ENCODE results near the gene BICDL2.
"Not testable (repeated sequence)": the region's sequence is repeated elsewhere in the genome, so short reads cannot be mapped to it uniquely, and the experiment has no call there.

Gene BICDL2

GRCh38 chr16:3056336-3057180, 19.8 kb upstream of the BICDL2 start:
- Histone ChIP-seq H3K9ac (ENCODE audit: low read depth, low read length, poor library complexity, severe bottlenecking) (no peak overlapping the region), H3K4me1 (ENCODE audit: insufficient read depth, low read length, poor library complexity, severe bottlenecking) (peaks cover 10% of the 10 kb centered on the region), H3K79me2 (ENCODE audit: insufficient read depth, low read length) (peaks cover 18% of the 10 kb centered on the region; the same call in 1 of the 2 replicates), H3K4me2 (ENCODE audit: low read depth, low read length, poor library complexity, severe bottlenecking) (peak overlapping the region; percentile 63), H3K4me3 (ENCODE audit: low read length, poor library complexity, severe bottlenecking) (no peak overlapping the region), H4K20me1 (ENCODE audit: insufficient read depth, low read length, poor library complexity, severe bottlenecking) (peaks cover 8% of the 10 kb centered on the region), H3F3A (ENCODE audit: low read depth) (no peaks in the 10 kb centered on the region), H3K9me3 (ENCODE audit: insufficient read depth, low read depth, low read length) (no peaks in the 10 kb centered on the region), H3K9me2 (replicated peaks; ENCODE audit: low read depth, low read length) (no peaks in the 10 kb centered on the region), H3K27me3 (ENCODE audit: insufficient read depth, low read length, poor library complexity, severe bottlenecking) (no peaks in the 10 kb centered on the region), H3K36me3 (ENCODE audit: insufficient read depth, low read length) (no peaks in the 10 kb centered on the region), H2AFZ (ENCODE audit: low read length) (no peak overlapping the region)
- TF ChIP-seq EZH2phosphoT487 (IDR thresholded peaks at IDR 0.05; ENCODE audit: borderline replicate concordance), result no peak
- TF ChIP-seq, protein P1, sequence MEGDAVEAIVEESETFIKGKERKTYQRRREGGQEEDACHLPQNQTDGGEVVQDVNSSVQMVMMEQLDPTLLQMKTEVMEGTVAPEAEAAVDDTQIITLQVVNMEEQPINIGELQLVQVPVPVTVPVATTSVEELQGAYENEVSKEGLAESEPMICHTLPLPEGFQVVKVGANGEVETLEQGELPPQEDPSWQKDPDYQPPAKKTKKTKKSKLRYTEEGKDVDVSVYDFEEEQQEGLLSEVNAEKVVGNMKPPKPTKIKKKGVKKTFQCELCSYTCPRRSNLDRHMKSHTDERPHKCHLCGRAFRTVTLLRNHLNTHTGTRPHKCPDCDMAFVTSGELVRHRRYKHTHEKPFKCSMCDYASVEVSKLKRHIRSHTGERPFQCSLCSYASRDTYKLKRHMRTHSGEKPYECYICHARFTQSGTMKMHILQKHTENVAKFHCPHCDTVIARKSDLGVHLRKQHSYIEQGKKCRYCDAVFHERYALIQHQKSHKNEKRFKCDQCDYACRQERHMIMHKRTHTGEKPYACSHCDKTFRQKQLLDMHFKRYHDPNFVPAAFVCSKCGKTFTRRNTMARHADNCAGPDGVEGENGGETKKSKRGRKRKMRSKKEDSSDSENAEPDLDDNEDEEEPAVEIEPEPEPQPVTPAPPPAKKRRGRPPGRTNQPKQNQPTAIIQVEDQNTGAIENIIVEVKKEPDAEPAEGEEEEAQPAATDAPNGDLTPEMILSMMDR (conservative IDR thresholded peaks at IDR 0.05; ENCODE audit: low read length), result no peak

GRCh38 chr16:3055734-3056115, 19.0 kb upstream of the BICDL2 start:
- not testable (repeated sequence) for H3K4me2 ChIP-seq (ENCODE audit: low read depth, low read length, poor library complexity, severe bottlenecking); H3K9me2 ChIP-seq (replicated peaks; ENCODE audit: low read depth, low read length); H2AFZ ChIP-seq (ENCODE audit: low read length); H3K4me3 ChIP-seq (ENCODE audit: low read length, poor library complexity, severe bottlenecking); H3K27me3 ChIP-seq (ENCODE audit: insufficient read depth, low read length, poor library complexity, severe bottlenecking); H3K9me3 ChIP-seq (ENCODE audit: insufficient read depth, low read depth, low read length); H4K20me1 ChIP-seq (ENCODE audit: insufficient read depth, low read length, poor library complexity, severe bottlenecking); H3F3A ChIP-seq (ENCODE audit: low read depth); H3K36me3 ChIP-seq (ENCODE audit: insufficient read depth, low read length); H3K9ac ChIP-seq (ENCODE audit: low read depth, low read length, poor library complexity, severe bottlenecking)
- H3K79me2 ChIP-seq (ENCODE audit: insufficient read depth, low read length), result peaks cover 18% of the 10 kb centered on the region; the same call in 1 of the 2 replicates
- H3K4me1 ChIP-seq (ENCODE audit: insufficient read depth, low read length, poor library complexity, severe bottlenecking), result peaks cover 10% of the 10 kb centered on the region

DNA sequence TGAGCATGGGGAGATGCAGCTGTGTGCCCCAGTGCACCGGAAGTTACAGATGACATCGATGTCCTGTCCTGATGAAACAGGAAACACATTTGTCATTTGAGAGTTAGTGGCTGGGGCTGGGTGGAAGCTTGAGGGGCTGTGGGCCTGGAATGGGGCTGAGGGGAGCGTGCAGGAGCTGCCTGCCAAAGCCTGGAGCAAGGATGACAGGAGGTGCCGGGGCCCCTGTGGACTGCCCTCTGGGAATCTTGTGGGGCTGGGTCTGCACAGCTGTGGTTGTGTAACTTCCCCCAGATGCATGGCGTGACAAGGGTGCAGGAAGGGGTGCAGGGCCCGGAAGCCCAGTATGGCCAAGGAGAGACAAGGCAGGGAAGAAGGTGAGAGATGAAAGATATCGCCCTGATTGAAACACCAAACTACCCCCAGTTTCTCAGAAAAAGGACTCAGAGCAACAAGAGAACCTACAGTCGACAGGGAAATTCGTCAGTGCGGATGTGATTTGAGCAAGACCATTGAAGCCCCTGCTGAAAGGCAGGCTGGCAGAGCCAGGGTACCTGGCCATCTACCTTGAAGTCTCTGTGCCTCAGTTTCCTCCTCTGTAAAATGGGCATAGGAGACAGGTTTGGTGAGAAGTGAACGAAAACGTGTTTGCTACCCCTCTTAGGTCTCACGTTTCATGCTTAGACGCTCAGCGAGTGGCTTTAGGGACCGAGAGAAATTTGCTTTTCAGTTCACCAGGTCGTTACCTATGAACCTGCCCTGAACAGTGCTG, 18.4 kb upstream of the BICDL2 start:
- peaks cover 18% of the 10 kb centered on the region; the same call in 1 of the 2 replicates for H3K79me2 ChIP-seq (ENCODE audit: insufficient read depth, low read length)
- no peaks in the 10 kb centered on the region for H3F3A ChIP-seq (ENCODE audit: low read depth)
- no peak overlapping the region for H3K4me2 ChIP-seq (ENCODE audit: low read depth, low read length, poor library complexity, severe bottlenecking)
- no peaks in the 10 kb centered on the region for H3K36me3 ChIP-seq (ENCODE audit: insufficient read depth, low read length)
- H3K27me3 ChIP-seq (ENCODE audit: insufficient read depth, low read length, poor library complexity, severe bottlenecking), result no peaks in the 10 kb centered on the region
- H3K4me1 ChIP-seq (ENCODE audit: insufficient read depth, low read length, poor library complexity, severe bottlenecking), result peaks cover 10% of the 10 kb centered on the region
- H3K9me3 ChIP-seq (ENCODE audit: insufficient read depth, low read depth, low read length), result no peaks in the 10 kb centered on the region
- H4K20me1 ChIP-seq (ENCODE audit: insufficient read depth, low read length, poor library complexity, severe bottlenecking), result peaks cover 8% of the 10 kb centered on the region
- H2AFZ ChIP-seq (ENCODE audit: low read length), result no peak overlapping the region
- no peak overlapping the region for H3K9ac ChIP-seq (ENCODE audit: low read depth, low read length, poor library complexity, severe bottlenecking)
- no peak overlapping the region for H3K4me3 ChIP-seq (ENCODE audit: low read length, poor library complexity, severe bottlenecking)
- TF ChIP-seq, protein P1 (conservative IDR thresholded peaks at IDR 0.05; ENCODE audit: low read length), result no peak
- TF ChIP-seq EZH2phosphoT487 (IDR thresholded peaks at IDR 0.05; ENCODE audit: borderline replicate concordance), result no peak
- H3K9me2 ChIP-seq (replicated peaks; ENCODE audit: low read depth, low read length), result no peaks in the 10 kb centered on the region

- H3K79me2 ChIP-seq (ENCODE audit: insufficient read depth, low read length), result peaks cover 12% of the 10 kb centered on the region; the same call in 1 of the 2 replicates
- H3F3A ChIP-seq (ENCODE audit: low read depth); H4K20me1 ChIP-seq (ENCODE audit: insufficient read depth, low read length, poor library complexity, severe bottlenecking); H3K4me2 ChIP-seq (ENCODE audit: low read depth, low read length, poor library complexity, severe bottlenecking); H3K9me3 ChIP-seq (ENCODE audit: insufficient read depth, low read depth, low read length); H3K36me3 ChIP-seq (ENCODE audit: insufficient read depth, low read length); H3K9ac ChIP-seq (ENCODE audit: low read depth, low read length, poor library complexity, severe bottlenecking); H3K27me3 ChIP-seq (ENCODE audit: insufficient read depth, low read length, poor library complexity, severe bottlenecking); H2AFZ ChIP-seq (ENCODE audit: low read length); H3K4me1 ChIP-seq (ENCODE audit: insufficient read depth, low read length, poor library complexity, severe bottlenecking); H3K4me3 ChIP-seq (ENCODE audit: low read length, poor library complexity, severe bottlenecking); H3K9me2 ChIP-seq (replicated peaks; ENCODE audit: low read depth, low read length): not testable (repeated sequence)
These were observed 16.6 kb upstream of the BICDL2 start for GRCh38 chr16:3053330-3053710.

DNA sequence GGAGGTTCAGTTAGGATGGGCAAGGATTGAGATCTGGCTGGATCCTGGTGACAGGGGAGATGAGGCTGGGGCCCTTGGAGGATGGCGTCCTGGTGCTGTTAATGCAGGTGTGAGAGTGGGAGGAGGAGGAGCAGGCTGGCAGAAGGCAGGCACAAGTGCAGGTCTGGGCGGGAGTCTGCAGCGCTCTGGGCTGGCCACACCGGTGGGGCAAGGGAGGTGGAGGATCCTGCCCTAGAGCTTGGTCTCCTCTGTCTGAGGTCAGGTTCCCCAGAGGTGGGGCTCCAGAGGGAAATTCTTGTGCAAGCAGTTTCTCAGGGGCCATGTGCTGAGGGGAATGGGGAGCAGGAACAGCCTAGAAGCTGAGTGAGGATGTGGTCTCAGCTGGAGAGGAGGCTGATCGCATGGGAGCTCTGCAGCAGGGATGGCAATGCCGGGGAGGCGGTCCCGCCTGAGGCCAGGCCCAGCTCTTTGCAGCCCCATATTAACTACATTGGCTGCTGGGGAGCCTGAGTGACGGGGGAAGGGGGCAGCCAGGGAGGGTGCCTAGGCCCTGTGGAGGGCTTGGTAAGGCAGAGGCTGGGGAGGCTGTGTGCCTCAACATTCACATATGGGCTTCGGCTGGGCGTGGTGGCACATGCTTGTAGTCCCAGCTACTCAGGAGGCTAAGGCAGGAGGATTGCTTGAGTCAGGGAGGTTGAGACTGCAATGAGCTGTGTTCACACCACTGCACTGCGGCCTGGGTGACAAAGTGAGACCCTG, 16.0 kb upstream of the BICDL2 start:
- not testable (repeated sequence) for H4K20me1 ChIP-seq (ENCODE audit: insufficient read depth, low read length, poor library complexity, severe bottlenecking); H3K79me2 ChIP-seq (ENCODE audit: insufficient read depth, low read length); H3F3A ChIP-seq (ENCODE audit: low read depth); H3K9me3 ChIP-seq (ENCODE audit: insufficient read depth, low read depth, low read length); H3K4me2 ChIP-seq (ENCODE audit: low read depth, low read length, poor library complexity, severe bottlenecking); H3K9ac ChIP-seq (ENCODE audit: low read depth, low read length, poor library complexity, severe bottlenecking); H3K4me1 ChIP-seq (ENCODE audit: insufficient read depth, low read length, poor library complexity, severe bottlenecking); H3K9me2 ChIP-seq (replicated peaks; ENCODE audit: low read depth, low read length); H3K27me3 ChIP-seq (ENCODE audit: insufficient read depth, low read length, poor library complexity, severe bottlenecking); H2AFZ ChIP-seq (ENCODE audit: low read length); H3K36me3 ChIP-seq (ENCODE audit: insufficient read depth, low read length); H3K4me3 ChIP-seq (ENCODE audit: low read length, poor library complexity, severe bottlenecking)

All from Loucy (cell line).